Kidney epithelial cell (primary cell): ENCODE data around the gene HOMER2. TPM values are rescaled to one million over a fixed set of nuclear protein-coding genes. Genes with fewer than 3 reads are reported as not detected.
A peak's percentile ranks its signal among the peaks of the same experiment; 100 is the strongest.

ENCODE experiments used
- DNase-seq: peaks from one replicate; pipeline ENCODE4 v3.0.0-alpha.2; 2010; ENCODE audit warnings: low read depth
- H3K27me3 ChIP-seq: 2 replicates; pipeline ENCODE4 v1.6.0; 2011; ENCODE audit warnings: low read length; ENCODE audit not compliant: control insufficient read depth, insufficient read depth
- H3K36me3 ChIP-seq: 2 replicates; pipeline ENCODE4 v1.5.1; 2011; ENCODE audit warnings: low read length; ENCODE audit not compliant: control insufficient read depth, insufficient read depth
- H3K4me3 ChIP-seq: 2 replicates; pipeline ENCODE4 v1.5.1; 2011; ENCODE audit warnings: low read depth, mild to moderate bottlenecking, control low read depth, low read length
- total RNA-seq: library from RNA; depleted of rRNA; stranded (reverse); fragments of >200 nt; gene quantifications from 2 replicates; pipeline ENCODE4 v1.2.3, GENCODE V29; 2015
- TF ChIP-seq, protein P1 (sequence below): IDR thresholded peaks from 2 replicates; pipeline ENCODE4 v1.5.1; 2011; ENCODE audit warnings: mild to moderate bottlenecking, moderate library complexity, low read length, control low read depth, inconsistent platforms; ENCODE audit not compliant: insufficient read depth, poor library complexity, severe bottlenecking

HOMER2 gene
- total RNA-seq, 1 donor from 2014 or later, result 56.4 TPM

DNA sequence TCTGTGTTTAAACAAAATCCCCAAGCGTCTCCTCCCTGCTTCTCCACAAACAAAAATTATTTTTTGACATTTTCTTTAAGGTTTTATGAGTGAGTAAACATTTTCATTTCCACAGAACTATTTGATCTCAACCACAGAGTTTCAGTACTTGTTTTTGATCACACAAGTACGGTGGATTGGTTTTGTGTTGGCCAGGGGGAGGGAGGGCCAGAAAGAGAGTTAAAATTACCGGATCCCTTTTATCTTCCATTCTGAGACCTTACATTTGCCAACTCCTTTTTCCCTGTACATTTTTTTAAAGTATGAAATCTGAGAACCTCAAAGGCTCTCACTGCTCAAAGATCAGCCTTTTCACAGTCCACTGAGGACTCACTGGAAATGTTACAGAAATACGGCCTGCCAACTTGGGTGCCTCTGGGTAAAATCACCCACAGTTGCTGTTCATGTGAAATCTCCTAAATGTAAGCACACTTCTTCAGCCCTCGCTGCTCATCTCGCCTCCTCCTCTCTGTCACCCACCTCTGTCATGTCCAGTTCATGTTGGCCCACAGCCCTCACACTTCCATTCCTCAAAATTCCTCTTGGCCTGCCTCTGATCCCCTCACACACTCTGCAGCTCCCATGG is 1.7 kb downstream of the HOMER2 start:
- TF ChIP-seq, protein P1, sequence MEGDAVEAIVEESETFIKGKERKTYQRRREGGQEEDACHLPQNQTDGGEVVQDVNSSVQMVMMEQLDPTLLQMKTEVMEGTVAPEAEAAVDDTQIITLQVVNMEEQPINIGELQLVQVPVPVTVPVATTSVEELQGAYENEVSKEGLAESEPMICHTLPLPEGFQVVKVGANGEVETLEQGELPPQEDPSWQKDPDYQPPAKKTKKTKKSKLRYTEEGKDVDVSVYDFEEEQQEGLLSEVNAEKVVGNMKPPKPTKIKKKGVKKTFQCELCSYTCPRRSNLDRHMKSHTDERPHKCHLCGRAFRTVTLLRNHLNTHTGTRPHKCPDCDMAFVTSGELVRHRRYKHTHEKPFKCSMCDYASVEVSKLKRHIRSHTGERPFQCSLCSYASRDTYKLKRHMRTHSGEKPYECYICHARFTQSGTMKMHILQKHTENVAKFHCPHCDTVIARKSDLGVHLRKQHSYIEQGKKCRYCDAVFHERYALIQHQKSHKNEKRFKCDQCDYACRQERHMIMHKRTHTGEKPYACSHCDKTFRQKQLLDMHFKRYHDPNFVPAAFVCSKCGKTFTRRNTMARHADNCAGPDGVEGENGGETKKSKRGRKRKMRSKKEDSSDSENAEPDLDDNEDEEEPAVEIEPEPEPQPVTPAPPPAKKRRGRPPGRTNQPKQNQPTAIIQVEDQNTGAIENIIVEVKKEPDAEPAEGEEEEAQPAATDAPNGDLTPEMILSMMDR, result no peak
- no peaks in the 10 kb centered on the region for H3K27me3 ChIP-seq
- no peak overlapping the region for H3K4me3 ChIP-seq
- DNase-seq, result no peak
- H3K36me3 ChIP-seq, result no peaks in the 10 kb centered on the region

DNA sequence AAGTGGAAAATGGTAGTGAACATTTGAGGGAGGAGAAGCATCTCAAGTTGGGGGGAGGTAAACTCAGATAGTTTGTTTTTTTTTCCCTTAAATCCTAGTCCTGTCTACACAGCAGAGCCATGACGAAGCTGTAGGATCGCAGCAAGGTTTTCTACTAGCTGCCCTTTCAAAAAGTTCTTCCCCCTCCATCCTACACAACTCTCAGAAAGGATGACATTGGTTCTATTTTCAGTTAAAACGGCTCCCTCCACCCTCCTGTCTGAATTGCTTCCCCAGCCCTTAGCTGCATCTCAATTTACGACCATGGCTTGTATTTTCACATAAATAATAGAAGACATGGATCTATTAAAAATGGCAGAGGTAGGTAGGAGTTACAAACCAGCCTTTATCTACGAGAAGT is 2.2 kb downstream of the HOMER2 start:
- Histone ChIP-seq H3K36me3 (no peaks in the 10 kb centered on the region), H3K27me3 (no peaks in the 10 kb centered on the region), H3K4me3 (no peak overlapping the region)
- TF ChIP-seq, protein P1, result no peak
- DNase-seq, result no peak

DNA sequence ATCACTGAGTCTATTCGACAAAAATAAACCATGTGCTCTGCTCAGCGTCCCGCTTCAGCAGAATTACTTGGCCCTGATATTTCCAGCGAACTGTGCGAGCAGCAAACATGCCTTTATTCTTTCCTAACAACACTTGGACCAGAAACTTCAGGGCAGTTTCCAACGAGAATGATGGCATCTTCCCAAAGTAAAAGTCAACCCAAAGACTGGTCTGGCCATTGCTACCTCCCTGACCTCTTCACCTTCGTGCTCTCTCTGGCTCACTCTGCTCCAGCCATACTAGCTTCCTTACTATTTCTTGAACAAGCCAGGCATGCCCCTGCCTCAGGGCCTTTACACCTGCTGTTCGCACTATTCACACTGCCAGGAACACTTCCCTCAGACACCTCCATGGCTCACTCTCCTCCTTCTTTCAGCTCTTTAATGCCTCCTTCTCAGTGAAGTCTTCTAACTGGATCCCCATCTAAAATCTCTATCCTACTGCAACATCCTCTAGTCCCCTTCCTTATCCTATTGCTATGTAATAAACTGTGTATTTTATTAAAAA is 6.3 kb downstream of the HOMER2 start:
- DNase-seq, result no peak
- H3K4me3 ChIP-seq, result no peak overlapping the region
- TF ChIP-seq, protein P1, result no peak
- no peaks in the 10 kb centered on the region for H3K27me3 ChIP-seq
- H3K36me3 ChIP-seq, result no peaks in the 10 kb centered on the region

DNA sequence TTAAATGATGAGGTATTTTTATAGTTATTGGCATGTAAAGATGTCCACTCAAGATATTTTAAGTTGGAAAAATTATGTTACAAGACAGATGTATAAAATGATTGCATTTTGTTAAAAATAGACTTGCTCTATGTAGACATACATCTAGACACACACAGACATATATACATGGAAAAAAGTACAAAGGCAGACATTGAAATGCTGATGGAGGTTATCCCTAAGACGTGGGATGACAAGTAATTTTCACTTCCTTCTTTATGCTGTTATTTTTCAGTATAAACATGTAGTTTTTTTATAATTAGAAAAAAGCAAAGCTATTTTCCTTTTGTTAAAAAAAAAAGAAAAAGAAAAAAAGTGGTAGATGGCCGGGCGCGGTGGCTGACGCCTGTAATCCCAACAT is 7.2 kb downstream of the HOMER2 start:
- Histone ChIP-seq H3K36me3 (no peaks in the 10 kb centered on the region), H3K27me3 (no peaks in the 10 kb centered on the region), H3K4me3 (no peak overlapping the region)
- no peak for DNase-seq
- TF ChIP-seq, protein P1, result no peak

DNA sequence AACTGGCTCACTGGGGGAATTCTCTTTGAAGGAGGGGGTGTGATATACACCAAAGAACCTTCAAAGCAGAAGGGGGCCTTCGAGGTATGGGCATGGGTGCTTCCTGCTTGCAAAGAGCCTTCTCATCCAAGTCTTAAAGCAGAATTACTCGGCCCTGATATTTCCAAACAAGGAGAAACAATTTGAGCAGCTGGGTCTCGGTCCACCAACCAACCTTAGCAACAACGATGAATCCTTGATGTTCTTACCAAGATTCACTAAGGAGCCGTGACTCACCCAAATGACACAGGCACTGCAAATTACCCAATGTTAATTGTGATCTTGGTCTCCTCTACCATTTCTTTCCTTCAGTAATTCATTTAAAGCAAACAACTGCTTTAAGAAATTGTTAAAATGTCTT is 7.7 kb downstream of the HOMER2 start:
- peak; percentile 99 for DNase-seq
- Histone ChIP-seq H3K4me3 (no peak overlapping the region), H3K27me3 (no peaks in the 10 kb centered on the region), H3K36me3 (no peaks in the 10 kb centered on the region)
- TF ChIP-seq, protein P1, result no peak

DNA sequence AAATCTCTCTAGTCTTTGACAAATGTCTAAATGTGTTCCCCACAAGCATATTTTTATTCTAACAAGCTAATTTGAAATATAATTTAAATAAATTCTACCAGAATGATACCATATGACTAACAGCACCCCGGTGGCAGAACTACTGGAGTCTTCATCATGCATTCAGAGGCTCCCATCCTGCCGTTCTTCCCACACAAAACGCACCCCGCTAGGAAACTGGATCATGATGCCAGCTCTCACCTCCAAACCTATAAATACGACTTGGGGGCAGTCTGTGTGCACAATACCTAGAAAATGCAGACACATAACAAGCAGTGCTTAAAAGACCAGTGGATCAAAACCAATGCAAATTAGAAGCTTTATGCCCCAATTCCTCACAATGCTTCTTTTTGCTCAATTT is 8.5 kb downstream of the HOMER2 start:
- TF ChIP-seq, protein P1, result no peak
- Histone ChIP-seq H3K27me3 (no peaks in the 10 kb centered on the region), H3K4me3 (no peak overlapping the region), H3K36me3 (no peaks in the 10 kb centered on the region)
- DNase-seq, result no peak
